GM19035 (cell line): ENCODE results near the gene ELFN2.
"Not testable (repeated sequence)": the region's sequence is repeated elsewhere in the genome, so short reads cannot be mapped to it uniquely, and the experiment has no call there.

Source experiments
- ATAC-seq: cut with Tn5 transposase; IDR thresholded peaks from one replicate; pipeline ENCODE4 v1.9.1; 2021; ENCODE audit not compliant: unreplicated experiment

ELFN2 gene

DNA sequence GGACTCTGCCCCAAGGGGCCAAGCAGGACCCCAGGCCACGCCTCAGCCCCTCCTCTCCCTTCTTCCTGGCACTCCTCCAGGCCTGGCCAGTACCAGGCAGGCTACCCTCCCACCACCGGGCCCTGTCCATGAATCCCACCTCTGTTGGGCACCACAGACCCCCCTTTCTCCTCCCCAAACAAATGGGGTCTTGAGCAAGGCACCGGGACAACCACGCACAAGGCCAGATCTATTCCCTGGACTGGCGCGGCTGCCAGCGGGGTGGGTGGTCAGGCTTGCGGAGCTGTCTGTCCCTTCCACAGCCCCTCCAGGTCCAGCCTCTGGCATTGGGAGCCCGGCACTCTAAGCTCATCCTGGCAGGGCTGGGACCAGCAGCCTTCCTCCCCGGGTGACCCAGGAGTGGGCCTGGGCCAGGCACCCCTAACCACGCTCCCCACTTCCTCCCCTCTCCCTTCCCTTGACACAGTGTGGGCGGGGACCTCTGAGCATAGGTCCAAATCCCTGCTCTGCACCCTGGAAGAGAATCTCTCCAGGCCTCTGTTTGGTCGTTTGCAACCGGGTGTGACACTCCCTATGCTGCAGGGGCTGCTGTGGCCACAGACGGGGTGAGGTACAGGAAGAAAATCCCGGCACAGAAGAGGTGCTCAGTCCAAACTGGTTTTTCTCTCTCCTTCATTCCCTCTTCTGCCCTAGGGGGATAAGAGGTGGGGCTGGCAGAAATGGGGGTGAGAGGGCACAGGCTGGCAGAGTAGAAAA is 14.6 kb downstream of the ELFN2 start:
- ATAC-seq = no peak

DNA sequence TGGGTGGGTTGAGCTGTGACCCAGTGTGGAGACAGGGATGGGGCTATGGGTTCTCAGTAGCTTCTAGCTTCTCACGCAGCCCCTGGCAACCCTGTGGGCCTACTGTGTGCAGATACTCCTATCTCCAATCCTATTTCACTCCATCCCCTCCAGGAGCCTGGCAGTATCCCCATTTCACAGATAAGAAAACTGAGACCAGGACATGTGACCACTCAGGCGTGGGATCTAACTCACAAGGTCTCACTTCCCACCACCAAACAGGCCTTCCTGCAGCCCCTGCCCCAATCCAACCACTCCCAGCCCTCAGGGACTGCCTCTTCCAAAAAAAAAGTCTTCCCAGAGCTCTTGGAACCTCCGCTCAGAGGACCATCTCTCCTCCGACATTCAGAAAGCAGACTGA is 15.6 kb downstream of the ELFN2 start:
- ATAC-seq = no peak

DNA sequence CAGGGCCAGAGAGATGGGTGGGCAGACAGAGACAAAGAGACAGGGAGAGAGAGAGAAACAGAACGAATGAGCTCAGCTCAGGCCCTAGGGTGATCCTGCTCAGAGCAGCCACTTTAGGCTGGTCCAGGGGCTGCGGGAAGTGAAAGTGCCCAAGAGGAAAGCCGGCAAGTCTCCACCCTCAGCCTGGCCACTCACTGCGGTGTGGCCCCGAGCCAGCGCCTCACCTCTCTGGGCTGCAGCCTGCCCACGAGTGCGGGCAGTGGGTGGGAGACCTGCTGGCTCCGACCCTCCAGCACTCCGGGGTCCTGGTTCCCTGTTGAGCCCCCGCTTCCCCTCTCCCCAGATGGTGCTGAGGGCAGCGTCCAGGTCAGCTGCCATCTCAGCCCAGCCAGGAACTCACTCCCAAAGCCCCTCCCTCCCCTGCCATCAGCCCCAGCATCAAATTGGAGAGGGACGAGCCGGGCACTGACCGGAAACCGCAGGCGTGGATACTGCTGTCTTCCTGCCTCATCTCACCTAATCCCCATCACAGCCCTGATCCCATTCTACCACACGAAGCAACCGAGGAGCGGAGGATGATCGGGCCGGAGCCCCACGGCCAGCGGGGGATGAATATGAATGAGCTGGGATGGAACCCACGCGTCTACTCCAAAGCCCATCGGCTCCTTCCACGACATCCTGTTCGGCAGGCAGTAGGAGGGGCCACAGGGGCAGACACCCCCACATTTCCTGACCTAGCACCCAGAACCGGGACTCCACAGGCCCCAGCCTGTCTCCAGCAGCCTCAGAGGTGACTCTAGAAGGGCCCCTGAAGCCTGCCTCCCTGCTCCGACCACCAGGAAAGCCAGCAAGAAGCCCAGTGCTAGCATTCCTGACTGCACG is 16.9 kb downstream of the ELFN2 start:
- ATAC-seq = no peak

DNA sequence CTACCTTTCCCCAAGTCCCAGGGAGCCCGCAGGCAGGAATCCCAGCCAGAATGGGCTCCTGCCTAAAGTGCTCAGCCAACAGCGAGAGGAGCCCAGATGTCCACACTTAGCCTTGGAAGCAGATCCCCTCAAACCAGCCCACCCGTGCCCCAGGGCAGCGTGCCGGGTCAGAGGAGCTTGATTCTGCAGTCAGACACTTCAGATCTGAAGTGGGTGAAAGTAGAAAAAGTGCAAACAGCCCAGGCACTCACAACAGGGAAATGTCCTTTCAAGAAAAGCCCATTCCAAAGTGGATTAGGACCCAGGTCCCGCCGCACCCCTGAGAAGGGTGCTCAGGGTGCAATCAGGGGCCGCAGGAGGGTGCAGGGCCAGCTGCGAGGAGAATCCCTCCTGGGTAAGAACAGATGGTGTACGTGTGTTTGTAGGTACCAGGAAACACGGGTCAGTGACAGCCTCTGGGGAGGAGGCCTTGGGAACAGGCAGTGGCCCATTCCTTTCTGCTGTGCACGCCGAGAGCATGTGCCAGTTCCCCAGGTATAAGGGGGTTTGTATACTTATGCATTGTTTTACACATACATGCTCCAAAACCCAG is 17.7 kb downstream of the ELFN2 start:
- no peak for ATAC-seq

- no peak for ATAC-seq
Measured at GRCh38 chr22:37409031-37409430, 18.2 kb downstream of the ELFN2 start.

- no peak for ATAC-seq
Measured at GRCh38 chr22:37407856-37408255, 19.4 kb downstream of the ELFN2 start.

GRCh38 chr22:37406441-37407235 is 20.6 kb downstream of the ELFN2 start:
- no peak for ATAC-seq

- ATAC-seq = no peak
Measured at GRCh38 chr22:37404091-37404490, 23.2 kb downstream of the ELFN2 start.

- ATAC-seq = no peak
Measured at GRCh38 chr22:37403267-37403960, 23.9 kb downstream of the ELFN2 start.

DNA sequence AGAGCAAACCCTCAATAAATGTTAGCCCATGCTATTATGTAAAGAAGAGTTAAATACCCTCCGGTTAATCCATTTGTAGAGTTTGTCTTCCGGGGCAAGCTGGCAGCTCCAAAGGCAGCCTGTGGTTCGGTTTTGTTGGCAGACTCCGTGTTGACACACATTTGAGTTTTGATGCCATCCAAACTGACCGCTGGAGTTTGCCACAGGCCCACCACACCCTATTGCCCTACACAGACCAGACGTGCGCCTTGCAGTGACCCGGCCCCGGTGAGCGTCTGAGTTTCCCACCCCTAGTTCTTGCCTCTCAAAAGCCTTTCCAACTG is 25.1 kb downstream of the ELFN2 start:
- ATAC-seq = no peak

DNA sequence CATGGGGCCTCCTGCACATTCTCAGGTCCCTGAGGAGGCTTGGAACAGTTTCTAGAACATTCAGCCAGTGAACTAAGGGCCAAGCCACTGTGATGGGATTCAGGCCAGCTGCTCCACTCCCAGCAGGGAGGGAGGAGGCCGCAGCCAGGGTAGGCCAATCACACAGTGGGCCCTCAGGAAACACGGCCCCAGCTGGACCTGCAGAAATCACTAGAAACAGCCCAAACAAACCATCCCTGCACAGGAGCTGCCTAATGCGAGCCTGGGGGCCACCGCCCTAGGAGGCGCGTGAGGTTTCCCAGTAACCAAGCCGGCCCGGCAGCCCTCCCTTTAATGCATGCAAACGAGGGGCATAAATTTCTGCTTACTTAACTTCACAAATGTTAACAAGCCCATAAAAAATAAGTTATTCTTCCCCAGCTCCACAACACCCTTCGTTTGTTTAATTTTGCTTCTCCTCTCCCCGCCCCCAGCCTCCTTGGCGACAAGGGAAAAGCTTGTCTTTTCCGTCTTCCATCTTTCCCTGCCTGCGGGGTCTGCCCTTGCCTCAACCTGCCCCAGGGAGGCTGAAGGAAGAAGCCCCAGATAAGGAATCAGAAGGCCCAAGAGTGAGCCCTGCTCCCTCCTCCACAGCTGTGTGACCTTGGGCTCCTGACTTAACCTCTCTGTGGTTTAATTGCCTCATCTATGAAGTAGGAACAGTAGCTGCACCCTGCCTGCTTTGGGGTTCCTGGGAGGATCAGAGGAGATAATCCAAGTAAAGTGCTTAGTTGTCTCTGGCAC is 25.7 kb downstream of the ELFN2 start:
- ATAC-seq = no peak

DNA sequence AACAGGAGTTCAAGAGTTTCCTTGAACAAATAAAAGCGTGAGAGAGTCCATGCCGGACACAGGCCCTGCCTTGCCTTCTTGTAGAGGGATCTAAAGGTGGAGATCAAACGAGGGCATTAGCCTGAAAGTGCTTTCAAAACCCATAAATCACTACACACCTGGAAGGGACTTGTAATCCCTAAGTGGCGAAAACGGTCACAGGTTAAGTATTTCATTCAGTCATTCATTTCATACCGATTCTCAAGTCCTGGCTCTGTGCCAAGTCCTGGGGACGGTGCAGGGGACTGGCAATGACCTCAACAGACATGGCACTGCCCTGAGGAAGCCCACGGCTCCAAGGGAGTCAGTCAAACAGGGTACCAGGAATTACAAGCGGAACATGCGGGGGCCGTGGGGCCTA is 26.6 kb downstream of the ELFN2 start:
- no peak for ATAC-seq

DNA sequence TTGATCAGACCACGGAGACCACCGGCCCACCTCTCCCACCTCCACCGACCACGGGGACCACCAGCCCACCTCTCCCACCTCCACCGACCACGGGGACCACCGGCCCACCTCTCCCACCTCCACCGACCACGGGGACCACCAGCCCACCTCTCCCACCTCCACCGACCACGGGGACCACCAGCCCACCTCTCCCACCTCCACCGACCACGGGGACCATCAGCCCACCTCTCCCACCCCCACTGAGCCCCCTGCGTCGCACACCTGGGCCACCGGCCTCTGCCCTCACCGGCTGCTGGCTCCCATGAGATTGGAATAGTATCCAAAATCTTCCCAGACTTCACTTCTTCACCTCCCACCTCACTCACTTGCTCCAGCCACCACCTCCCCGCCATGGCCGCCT is 27.8 kb downstream of the ELFN2 start:
- ATAC-seq = not testable (repeated sequence)

DNA sequence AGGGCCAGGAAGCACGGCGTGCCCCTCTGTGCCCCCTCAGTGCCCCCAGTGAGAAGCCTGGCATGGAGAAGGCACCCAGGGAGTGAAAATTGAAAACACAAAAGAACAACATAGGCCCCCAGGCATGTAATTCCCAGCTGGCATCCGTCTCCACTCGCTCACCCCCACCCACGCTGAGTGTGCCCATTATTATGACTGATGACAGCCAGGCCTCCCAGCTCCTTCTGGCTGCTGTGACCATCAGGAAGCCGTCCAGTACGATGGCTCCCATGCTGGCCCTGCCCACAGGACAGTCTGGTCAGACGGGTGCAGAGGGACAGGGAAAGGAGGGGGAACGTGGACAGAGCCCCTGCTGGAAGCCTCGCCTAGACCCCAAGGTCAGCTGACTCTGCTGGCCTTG is 30.1 kb downstream of the ELFN2 start:
- ATAC-seq = no peak

DNA sequence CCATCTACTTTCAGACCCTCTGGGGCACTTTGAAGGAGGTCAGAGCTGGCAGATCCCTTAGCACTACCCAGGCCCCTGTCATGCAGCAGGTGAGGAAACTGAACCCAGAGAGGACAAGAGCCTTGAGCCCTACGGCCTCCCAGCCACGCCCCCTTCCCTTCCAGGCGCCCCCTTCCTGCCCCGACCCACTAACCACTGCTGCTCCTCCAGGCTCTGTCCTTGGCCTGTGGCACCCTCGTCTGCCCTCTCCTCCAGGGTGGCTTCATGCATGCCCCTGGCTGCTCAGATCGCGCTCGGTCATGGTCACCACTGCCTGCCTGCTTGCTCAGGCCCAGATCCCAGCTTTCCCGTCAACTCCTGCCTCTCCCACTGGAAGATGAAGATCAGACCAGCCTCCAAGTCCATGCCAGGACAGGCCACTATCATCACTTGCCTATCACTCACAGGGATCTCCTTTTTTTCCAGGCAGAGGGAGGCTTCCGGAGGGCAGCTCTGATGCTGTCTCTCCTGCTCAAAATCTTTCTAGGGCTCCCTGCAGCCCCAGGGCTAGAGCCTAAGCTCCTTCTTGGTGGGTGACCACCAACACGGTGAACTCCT is 30.7 kb downstream of the ELFN2 start:
- ATAC-seq = no peak

- ATAC-seq = no peak
Measured at GRCh38 chr22:37394341-37394740, 32.9 kb downstream of the ELFN2 start.

GRCh38 chr22:37393746-37394145 is 33.5 kb downstream of the ELFN2 start:
- no peak for ATAC-seq

- no peak for ATAC-seq
Measured at GRCh38 chr22:37392721-37393328, 34.5 kb downstream of the ELFN2 start.

DNA sequence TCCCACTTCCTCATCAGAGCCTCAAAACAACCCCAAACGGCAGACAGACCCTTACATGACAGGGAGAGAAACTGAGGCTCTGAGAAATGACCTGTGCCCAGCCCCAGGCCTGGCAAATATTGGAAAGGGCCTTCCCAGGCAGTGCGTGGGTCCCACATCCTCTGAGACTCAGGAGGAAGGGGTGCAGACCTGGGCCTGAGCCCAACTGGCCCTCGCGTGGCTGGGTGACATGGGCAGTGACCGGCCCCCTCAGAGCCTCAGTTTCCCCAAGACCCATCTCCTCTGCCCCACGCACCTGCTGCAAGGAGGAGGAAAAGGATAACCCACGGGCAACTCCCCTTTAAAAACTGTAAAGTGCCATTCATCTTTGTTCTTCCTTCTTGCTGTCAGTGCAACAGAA is 35.6 kb downstream of the ELFN2 start:
- no peak for ATAC-seq
